ENCODE measurements around the gene PRKCD.

GRCh38 chr3:53222183-53222901, 61.3 kb downstream of the PRKCD start:
- no peak for TF ChIP-seq EP300 (IDR thresholded peaks at IDR 0.05; ENCODE audit: low read length)
- TF ChIP-seq ZKSCAN8 (CRISPR knock-in tag; IDR thresholded peaks at IDR 0.05) = no peak
- no peak for TF ChIP-seq U2AF1 (optimal IDR thresholded peaks at IDR 0.05; ENCODE audit: low read depth, low read length)
- TF ChIP-seq RAD21 (CRISPR knock-in tag; conservative IDR thresholded peaks at IDR 0.05 in 1 of 2, IDR thresholded peaks at IDR 0.05 in 1 of 2) = no peak
- no peak for TF ChIP-seq FOXA3 (CRISPR knock-in tag; conservative IDR thresholded peaks at IDR 0.05 in 1 of 2, IDR thresholded peaks at IDR 0.05 in 1 of 2)
- no peak for TF ChIP-seq CC2D1A (IDR thresholded peaks at IDR 0.05)
- TF ChIP-seq MAFG (tag; conservative IDR thresholded peaks at IDR 0.05) = no peak
- no peak for TF ChIP-seq CTCF (IDR thresholded peaks at IDR 0.05 in 2 of 3, conservative IDR thresholded peaks at IDR 0.05 in 1 of 3; ENCODE audit: insufficient read depth in 2 of 3, low read depth in 1 of 3, low read length in 3 of 3)
- no peak for TF ChIP-seq TCF3 (CRISPR knock-in tag; IDR thresholded peaks at IDR 0.05)
- no peak for TF ChIP-seq ZNF274 (IDR thresholded peaks at IDR 0.05; ENCODE audit: borderline replicate concordance, low read depth, low read length)
- TF ChIP-seq EZH2 (IDR thresholded peaks at IDR 0.05; ENCODE audit: borderline replicate concordance, low read depth, low read length) = no peak
- TF ChIP-seq TCF7 (IDR thresholded peaks at IDR 0.05; ENCODE audit: borderline replicate concordance) = no peak
- no peak for TF ChIP-seq CBX3 (IDR thresholded peaks at IDR 0.05; ENCODE audit: borderline replicate concordance in 1 of 2, low read length in 2 of 2)
- no peak for TF ChIP-seq TAF1 (IDR thresholded peaks at IDR 0.05; ENCODE audit: control insufficient read depth, extremely low read depth, insufficient read depth, low read length, severe bottlenecking)
